ENCODE data around the gene CLVS2.

The CLVS2 gene

DNA sequence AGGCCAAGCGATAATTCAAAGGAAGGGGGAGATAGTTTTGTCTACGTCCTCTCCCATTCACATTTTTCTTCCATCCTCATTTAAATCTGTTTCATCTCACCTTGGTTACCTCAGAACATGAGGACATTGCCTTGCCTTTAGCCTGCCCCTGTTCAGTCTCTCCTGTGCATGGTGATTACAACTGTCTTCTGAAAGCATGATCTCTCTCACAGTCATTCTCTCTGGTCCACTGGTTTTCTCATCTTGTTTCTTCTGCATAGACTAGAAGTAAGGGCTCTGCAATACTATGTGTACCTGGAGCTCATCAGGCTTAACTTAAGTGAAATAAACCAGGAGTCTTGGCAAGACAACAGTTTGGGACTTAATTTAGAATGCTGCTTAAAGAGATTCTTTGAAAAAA, 31.4 kb downstream of the CLVS2 start:
- no peak for DNase-seq

DNA sequence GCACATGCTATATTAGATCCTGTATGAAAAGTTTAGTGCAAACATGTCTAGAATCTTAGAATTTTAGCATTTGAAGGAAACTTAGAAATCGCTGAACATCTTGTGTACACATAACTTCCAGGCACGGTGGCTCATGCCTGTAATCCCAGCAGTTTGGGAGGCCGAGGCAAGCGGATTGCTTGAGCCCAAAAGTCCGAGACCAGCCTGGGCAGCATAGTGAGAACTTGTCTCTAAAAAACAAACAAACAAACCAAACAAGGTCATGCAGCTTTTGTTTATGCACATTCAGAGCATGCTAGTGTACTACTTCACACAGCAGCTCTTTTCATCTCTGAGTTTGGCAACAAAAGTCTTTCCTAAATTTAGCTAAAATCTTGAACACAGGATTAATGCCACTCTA, 32.2 kb downstream of the CLVS2 start:
- no peak for DNase-seq

DNA sequence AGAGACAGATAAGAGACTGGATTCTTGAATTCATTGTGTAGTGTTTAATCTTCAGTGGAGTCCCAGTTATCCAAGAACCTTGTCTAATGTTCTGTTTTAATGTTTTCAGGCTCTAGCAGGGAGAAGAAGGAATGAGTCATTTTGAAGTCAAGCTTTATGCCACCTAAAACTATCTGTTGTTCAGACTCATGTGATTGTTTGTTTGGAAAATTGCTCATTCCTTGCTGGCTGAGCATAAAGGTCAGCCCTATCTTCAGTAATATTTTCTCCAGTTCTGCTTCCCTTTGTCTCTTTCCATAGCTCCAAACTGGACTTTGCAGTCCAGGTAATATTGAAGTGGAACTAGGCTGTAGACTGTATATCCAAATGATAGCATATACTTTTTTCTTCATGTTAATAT, 34.2 kb downstream of the CLVS2 start:
- DNase-seq: no peak

DNA sequence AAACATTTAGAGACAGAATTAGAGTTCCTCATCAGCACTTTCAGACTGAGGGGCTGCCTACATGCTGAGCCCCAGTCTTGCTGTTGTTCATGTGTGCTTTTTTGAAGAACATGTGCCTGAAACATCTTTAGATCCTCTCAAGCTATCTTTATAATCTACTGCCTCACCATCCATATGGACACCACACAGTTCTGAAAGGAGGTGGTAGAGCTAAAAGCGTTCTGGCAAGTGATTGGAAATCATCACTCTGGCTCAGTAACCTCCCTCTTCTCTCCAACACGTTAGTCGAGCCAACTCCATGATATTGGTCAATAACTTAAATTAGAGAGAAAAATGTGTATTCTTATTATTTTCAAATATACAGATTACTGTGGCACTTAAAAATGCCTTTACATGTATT, 40.6 kb downstream of the CLVS2 start:
- DNase-seq: no peak

DNA sequence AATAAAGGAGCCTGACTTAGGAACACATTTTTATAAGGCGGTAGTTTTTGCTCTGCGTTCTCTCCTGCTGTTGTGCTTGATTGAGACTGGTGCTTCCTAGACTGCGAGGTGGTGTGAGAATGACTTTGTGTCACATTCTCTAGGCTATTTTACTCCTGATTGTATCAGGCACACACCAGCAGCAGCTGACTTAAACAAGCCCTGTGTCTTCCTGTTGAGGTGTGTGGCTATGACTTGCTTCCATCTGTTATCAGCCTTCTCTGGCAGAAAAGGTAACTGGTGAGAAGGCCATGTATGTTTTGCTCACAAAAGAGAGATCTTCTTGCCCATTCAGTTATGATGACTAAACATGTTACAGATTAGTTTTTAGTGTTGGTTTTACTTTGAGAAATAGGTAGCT, 43.4 kb downstream of the CLVS2 start:
- DNase-seq: no peak

DNA sequence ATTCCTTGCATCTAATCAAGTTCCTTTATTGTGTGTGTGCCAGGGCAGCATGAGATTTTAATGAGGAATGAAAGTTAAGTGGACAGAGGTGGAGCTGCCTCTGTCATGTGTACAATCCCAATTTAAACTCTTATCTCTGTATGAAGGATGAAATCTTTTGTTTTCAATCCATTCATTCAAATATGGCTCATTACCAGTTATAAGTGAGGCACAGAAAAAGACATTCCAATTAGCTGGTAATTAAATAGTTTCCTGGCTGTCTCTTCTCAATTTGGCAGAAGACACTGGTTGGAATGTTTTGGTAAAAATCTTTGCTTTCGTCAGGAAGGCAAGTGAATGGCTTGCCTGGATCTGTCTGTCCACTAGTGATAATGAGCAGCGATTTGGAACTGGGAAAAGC, 46.4 kb downstream of the CLVS2 start:
- DNase-seq: no peak

DNA sequence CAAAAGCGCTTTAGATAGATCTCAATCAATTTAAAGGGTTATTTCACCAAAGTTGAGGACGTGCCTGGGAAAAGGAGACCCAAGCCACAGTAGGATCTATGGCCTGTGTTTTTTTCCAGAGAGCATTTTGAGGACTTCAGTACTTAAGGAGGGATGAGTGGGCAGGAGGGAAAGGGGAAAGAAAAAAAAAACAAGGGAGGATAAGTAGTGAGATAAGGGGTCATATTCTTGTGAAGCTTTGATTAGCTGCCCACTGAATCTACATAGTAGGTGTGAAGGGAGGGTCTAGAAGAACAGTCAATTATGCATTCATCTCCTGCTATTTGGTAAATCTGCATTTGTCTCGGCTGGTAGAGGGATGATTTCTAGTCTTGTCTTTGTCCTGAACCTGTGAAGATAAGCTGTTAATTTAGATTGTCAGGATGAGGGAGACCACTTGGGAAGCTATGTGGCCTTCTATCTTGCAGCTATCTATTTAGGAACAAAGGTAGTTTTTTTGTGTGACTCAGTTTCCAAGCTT, 48.4 kb downstream of the CLVS2 start:
- DNase-seq: no peak

DNA sequence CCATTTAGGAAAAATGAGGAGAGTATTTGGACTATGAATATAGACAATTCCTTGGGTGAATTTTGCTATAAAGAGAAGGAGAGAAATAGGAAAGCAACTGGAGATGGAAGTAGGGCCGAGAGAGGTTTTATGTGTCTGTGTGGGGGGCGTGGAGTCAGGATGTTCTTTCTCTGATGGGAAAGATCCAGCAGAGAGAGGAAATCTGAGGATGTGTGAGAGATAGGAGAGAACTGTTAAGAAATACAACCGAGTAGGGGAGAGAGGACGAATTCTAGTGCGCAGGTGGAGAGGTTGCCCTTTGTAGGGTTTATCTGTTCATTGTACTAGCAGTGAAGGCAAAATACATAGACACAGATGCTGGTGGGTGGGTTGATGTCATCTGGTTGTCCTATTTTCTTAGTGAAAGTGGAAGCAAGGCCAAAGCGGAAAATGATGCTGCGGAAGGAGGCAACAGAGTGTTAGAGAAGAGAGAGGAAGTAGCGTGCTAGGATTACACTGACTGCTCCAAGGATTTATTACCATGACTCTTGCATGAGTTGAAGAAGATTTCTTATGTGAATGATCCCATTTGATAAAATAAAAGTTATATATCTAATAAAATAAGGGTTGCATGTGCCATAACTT, 57.7 kb downstream of the CLVS2 start:
- no peak for DNase-seq

DNA sequence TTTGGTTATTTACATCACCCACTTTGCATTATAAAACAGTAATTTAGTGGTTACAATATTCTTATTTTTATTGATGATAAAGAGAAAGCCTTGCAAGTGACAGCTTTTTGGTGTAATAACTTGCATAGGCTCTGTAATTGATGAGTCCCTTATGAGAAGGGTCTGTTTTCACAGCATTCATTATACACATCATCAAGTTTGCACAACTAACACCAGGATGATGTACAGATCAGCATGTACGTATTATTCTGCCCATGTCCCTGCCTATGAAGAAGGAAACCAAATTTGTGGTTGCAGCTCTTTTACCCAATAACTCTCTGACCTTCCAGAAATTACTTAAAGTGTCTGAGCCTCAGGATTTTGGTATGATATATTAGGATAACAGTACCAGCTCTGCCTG, 59.2 kb downstream of the CLVS2 start:
- DNase-seq: no peak

DNA sequence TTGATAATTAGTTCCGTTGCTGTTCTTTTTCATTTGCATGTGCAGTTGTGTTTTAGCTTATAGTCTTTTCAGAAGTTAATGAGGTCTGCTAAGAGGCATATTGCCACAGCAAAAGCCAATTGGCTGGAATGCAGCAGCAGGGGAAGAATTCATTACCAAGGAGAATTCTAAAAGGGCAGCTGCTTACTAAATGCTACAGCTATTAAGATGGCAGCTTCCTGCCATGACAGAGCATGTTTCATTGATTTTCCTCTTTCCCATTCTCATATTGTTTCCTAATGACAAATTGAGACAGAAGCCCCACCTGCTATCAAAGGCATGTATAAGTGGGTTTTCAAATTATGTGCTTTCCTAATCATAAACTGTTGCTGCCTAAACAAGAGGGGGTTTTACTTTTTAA, 66.6 kb downstream of the CLVS2 start:
- no peak for DNase-seq

DNA sequence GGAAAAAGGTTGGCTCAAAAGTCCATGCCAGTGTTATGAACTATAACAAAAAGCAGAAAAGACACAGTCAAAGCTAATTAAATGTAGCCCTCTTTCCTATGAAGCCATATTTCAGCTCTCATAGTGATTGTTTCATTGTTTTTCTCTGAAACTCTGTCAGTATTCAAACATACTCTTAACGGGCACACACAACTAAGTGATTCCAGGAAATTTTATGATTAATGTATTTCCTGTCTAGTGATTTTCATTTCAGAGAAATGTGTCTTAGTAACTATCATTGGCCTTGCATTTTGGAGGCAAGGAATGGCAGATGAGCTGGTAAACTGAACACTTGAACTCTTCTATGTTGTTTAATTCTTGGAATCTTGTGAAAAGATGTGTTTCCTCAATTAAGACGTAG, 68.0 kb downstream of the CLVS2 start:
- DNase-seq: no peak

DNA sequence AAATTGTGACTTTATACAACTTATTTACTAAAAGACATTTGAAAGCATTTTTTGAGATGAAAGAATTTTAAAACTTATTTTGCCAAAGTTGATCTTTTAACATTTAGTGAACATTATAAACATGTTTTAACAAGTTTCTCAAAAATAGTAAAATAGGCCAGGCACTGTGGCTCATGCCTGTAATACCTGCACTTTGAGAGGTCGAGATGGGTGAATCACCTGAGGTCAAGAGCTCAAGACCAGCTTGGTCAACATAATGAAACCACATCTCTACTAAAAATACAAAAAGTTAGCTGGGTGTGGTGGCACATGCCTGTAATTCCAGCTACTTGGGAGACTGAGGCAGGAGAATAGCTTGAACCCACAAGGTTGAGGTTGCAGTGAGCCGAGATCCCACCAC, 78.6 kb downstream of the CLVS2 start:
- no peak for DNase-seq

DNA sequence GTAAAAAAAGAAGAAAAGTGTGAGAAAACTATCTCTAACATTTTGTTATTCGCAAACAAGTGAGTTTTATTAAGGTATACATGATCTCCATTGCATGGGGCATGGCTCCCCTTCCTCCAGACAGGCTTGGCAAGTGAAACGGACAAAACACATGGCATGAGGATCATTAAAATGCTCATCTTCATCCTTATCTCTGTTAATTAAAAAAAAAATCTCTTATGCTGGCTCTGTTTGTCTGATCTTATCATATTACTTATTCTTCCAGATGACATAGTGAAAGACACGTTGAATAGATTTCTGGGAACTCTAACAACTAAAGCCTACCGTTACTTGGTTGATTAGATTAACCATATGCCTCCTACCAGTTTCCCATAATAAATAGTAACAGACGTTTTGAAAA, 89.4 kb downstream of the CLVS2 start:
- DNase-seq: no peak

DNA sequence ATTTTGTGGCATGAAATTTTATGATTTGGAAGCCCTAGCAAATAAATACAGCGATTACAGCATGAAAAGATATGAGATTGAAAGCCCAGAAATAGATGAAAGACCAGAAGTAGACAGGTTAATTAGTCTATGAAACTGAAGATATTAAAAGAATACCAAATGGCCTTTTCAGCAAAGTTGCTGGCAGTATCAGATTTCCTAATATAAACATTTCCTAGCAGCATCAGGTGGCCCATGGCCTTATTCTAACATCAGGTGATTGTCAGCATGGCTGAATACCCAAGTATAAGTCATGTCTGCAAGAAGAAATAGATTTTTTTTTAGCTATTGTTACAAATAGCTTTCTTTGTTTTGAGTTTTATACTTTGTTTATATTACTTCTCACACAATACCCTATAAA, 93.2 kb downstream of the CLVS2 start:
- no peak for DNase-seq

DNA sequence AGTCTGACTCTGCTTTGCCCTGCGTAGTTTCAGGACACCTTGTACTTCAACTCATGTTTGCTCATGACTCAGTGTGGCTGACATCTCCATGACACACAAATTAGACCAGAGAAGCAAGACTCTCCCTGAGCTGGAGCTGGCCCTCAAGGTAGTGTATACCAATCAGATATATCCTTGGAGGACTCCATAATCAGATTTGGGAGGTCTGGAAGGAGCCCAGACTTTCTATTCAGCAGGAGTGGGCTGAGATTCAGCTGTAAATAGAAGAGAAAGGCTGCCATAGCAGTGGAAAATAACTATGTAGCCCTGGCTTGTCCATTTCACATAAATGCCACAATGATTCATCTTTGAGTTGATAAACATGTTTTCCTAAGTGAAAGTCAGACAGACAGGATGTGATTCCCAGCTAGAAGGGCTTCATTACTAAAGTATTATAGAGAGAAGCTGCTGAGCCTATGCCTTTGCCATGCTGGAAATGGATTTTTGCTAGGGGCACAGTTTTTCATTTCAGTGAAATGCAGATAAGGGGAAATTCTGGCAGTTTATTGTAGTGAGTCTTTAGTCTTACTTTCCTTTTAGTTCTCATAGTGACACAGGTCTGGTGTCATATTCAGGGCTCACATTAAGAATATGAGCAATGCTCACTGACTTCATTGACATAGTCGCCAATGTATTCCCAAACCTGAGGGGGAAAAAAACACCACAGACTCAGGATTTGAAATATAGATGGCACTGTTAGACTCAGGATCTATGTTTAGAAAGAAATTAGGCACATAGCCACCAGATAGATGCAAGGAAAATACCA, 95.3 kb downstream of the CLVS2 start:
- DNase-seq: no peak

DNA sequence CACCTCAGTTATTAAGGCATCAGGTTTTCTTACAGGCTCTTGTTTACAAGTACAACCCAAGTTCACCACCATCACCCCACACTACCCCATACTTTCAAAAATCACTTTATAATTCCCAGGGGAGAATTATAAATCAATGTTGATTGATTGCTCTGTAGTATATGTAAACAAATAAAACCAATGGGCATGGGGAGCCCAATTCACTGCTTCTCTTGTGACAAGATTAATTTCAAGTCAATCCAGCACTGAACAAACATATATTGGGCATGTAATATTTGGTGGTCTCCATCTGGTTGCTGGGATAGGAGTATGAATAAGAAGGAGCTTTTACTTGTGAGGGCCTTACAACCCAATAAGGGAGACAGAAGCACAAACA, 95.8 kb downstream of the CLVS2 start:
- no peak for DNase-seq

DNA sequence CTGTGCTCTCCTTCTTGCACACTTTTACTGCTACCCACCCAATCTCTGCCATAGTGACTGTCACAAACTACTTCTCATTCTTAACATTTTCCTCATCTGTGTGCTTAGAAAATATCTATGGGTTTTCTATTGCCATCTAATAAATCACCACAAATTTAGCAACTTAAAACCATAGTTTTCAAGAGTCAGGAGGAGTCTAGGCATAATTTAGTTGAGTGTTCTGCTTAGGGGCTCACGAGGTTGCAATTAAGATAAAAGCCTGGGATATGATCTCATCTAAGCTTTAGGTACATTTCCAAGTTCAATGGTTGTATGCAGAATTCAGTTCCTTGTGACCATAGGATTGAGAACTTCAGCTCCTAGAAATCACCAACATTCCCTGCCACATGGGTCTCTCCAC, 98.8 kb downstream of the CLVS2 start:
- no peak for DNase-seq

DNA sequence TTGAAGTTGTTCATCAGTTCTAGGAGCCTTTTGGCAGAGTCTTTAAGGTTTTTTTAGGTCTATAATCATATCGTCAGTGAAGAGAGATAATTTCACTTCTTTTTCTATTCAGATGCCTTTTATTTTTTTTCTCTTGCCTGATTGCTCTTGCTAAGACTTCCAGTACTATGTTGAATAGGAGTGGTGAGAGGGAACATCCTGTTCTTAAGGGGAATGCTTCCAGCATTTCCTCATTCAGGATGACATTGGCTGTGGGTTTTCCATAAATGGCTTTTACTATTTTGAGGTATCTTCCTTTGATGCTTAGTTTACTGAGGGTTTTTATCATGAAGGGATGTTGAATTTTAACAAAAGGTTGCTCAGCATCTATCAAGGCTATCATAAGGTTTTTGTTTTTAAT, 109.5 kb downstream of the CLVS2 start:
- DNase-seq: no peak

DNA sequence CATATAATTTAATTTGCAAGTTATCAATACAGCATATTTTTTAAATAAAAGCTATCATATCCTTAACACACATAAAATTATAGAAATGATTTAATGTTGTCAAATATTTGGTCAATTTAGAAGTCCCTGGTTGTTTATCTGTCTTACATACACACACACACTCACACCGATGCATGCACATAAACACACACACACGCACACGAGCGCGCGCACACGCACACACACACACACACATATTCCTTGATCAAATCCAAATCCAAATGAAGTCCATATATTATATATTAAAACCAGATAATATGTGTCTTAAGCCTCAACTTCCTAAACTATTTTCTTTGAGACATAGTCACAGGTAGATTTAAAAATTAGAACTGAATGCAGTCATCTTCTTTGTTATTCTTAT, 120.3 kb downstream of the CLVS2 start:
- no peak for DNase-seq

DNA sequence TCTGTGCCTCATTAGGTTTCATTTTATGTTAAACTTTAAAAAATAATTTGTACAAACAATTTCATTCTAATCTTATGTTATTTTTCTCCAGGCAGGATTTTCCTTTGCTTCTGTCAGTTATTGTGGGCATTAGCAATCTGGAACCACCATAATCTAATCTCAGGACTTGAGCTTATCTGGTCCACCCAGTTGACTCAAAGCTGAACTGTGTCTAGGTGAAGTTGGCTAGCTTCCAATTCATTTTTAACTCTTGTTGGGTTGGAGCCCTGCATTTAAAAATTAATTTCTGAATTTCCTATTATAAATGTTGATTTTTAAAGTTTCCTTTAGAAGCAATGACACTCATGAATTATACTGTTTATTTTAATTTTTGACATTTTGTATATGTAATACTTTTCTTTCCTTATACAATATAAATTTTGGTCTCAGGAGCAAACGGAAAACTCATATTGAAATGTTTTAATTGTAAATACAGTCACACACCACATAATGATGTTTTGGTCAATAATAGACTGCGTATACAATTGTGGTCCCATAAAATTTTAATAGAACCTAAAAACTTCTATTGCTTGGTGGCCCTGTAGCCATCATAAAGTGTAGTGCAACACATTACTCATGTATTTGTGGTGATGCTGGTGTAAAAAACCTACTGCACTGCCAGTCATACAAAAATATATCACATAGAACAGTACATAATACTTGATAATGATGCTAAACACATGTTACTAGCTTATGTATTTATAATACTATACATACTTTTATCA, 121.3 kb downstream of the CLVS2 start:
- no peak for DNase-seq

DNA sequence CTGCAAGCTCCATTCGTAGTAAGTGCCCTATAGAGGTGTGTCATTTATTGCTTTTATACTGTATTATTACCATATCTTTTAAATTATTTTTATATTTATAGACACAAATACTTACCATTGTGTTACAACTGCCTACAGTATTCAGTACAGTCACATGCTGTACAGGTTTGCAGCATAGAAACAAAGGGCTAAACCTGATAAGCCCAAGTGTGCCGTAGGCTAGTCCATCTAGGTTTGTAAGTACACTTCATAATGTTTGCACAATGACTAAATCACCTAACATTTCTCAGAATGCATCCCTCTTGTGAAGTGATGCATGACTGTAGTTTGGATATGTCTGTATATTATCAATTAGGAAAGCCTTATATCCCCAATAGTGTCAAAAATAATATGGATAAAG, 122.8 kb downstream of the CLVS2 start:
- no peak for DNase-seq
